Left renal pelvis (tissue), 4 donors: Measurements from ENCODE around the gene HIBCH. TPM values are rescaled to one million over a fixed set of nuclear protein-coding genes. Genes with fewer than 3 reads are reported as not detected.
"Not testable (repeated sequence)": the region's sequence is repeated elsewhere in the genome, so short reads cannot be mapped to it uniquely, and the experiment has no call there.

Source experiments
- DNase-seq, 4 donors: peaks; one replicate each; pipeline ENCODE4 v3.0.0-alpha.2; 2013; ENCODE audit warnings: low read depth in 4 of 4, low spot score in 3 of 4
- polyA plus RNA-seq, 4 donors: library from polyadenylated mRNA; unstranded; fragments of 120-200 nt; gene quantifications; one replicate each; pipeline ENCODE4 v1.2.1, GENCODE V29; 2013; ENCODE audit not compliant: insufficient read length in 4 of 4

HIBCH gene, protein sequence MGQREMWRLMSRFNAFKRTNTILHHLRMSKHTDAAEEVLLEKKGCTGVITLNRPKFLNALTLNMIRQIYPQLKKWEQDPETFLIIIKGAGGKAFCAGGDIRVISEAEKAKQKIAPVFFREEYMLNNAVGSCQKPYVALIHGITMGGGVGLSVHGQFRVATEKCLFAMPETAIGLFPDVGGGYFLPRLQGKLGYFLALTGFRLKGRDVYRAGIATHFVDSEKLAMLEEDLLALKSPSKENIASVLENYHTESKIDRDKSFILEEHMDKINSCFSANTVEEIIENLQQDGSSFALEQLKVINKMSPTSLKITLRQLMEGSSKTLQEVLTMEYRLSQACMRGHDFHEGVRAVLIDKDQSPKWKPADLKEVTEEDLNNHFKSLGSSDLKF
- 100 to 1,000 TPM in 1 of 4 donors, 10 to 100 TPM in 3; 56.1 to 101 (median 83.5) TPM for polyA plus RNA-seq

DNA sequence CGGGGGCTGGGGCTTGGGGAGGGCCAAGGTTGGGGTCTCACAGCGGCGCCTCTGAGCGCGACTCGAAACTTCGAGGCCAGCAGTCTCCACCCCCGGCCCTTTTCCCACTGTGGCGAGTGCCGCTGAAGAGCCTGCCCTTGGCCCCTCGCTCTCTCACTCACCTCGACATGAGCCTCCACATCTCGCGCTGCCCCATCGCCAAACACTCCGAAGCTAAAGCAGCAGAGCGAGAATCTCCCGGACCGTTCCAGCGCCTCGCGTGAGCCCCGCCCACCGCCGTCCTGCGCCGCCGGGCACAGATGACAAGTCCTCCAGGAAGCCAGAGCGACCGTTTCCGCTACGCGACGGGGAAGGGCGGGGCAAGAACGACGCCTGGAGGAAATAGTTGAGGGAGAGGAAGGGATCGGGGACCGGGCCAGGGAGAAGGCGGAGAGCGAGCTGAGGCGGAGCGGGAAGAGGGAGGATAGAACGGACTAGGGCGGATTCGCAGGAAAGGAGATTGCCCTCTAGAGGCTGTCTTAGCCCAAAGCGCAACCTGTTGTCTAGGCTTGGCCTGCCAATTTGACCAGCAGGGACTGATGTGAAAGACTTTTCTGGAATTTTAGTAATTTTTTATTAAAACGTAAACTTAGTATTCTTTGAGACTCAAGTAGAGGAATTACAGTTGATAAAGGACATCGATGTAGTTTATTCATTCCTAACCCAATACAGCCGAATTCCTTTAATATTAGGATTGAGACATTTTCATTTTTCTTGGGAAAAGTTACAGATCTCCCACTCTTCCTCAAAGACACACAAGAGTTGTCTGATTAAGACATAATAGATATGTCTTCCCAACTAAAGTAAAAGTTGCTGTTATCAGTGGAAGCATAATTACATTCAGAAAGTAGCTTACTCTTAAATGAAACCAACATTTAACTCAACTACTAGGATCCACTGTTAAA is at the start of gene HIBCH:
Gene HIBCH (minus strand): TSS at position 272 of the 944 bp plus-strand sequence. CDS start 76 bp downstream, at position 196.
- peak; percentile 94 to 98 (median 98) for DNase-seq

DNA sequence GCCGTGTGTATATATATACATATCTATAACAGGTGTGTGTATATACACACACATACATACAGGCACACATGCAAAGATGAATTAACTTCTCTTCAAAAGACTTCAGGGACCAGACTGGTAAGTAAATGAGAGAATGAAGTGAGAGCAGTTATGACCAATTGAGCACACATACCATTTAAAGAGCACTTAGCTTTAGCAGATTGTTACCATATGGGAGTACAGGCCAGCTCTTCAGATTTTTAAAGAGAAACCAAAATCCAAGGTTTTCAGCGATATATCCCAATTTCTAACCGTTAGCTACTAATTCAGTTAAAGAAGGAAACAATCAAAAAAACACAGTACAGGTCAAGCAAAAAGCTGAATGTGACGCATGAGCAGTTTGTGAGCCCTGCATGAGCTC is 47.5 kb upstream of the HIBCH start:
- DNase-seq: no peak

DNA sequence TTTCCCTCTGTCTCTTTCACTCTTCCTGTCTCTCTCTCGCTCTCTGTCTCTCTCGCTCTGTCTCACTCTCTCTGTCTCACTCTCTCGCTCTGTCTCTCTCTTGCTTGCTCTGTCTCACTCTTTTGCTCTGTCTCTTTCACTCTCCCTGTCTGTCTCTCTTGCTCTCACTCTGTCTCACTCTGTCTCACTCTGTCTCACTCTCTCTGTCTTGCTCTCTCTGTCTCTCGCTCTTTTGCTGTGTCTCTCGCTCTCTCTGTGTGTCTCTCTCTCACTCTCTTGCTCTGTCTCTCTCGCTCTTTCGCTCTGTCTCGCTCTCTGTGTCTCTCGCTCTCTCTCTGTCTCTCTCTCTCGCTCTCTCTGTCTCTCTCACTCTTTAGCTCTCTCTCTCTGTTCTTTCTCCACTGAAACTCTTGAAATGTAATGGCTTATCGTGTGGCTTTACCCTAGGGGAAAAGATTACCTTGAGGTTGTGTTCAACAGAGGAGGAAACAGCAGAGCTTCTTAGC is 46.7 kb upstream of the HIBCH start:
- no peak for DNase-seq

DNA sequence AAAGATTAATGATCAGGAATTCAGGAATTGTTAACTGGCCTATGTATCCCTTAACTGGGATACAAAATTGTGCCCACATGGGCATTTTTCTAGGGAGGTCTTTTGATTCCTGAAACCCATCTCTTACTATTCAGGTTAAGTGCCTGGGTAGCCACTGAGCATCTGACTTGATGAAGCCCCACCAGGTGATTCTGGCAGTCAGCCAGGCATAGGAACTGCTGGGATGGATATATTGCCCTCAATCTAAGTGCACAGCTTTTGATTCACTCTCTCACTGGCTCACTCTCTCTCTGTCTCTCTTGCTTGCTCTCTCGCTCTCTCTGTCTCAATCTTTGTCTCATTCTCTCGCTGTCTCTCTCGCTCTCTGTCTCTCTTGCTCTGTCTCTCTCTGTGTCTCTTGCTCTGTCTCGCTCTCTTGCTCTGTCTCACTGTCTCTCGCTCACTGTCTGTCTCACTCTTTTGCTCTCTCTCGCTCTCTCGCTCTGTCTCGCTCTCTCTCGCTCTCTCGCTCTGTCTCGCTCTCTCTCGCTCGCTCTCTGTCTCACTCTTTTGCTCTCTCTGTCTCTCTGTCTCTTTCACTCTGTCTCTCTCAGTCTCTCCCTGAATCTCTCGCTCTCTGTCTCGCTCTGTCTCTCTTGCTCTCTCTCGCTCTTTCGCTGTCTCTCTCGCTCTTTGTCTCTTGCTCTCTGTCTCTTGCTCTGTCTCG is 46.0 kb upstream of the HIBCH start:
- no peak for DNase-seq

DNA sequence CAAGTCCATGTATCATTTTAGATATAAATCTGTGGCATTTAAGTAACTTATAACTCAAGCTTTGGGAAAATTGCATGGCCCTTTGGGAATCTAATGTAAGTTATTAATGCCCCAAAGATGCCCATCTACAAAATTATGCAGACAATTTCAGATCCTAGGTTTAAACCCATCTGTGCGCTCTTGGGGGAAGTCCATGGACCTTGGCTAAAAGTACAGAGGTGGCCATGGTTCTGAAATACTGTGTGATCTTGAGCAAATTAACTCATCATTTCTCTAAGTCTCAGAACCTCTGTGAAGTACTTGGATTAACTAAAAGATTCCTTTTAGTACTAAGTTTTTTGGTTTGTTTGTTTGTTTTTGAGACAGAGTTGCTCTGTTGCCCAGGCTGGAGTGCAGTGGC is 43.3 kb upstream of the HIBCH start:
- no peak for DNase-seq

DNA sequence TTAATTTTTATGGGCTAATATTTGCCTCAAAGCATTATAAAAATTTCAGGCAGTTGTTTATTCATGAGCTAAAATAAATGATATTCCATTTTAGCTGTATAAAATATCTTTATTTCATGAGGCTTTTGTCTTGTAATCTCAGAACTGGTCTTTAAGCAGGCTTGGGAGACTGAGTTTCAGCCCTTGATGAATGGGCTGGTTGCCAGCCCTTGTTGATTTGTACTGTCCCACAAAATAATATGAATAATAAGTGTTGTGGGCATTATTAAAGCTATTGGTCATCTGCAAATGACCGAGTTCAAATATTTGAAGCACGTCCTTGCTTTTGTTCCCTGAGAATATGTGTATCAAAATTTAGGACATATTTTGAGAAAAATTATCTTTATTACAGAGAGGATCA is 41.9 kb upstream of the HIBCH start:
- no peak for DNase-seq

DNA sequence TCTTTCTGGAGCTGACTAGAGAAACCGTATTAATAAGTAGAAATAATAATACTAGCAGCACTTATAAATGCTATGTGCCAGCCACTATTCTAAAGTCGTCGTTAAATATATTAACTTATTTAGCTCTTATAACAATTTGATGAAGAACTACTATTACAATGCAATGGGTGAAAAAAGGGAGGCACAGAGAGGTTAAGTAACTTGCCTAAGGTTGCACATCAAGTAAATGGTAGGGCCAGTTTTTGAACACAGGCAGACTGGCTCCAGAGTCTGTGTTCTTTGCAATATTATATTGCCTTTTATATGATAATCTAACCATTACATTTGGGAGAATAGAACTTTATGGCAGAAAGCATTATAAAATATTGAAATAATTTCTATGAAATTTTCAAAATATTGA is 41.3 kb upstream of the HIBCH start:
- DNase-seq: no peak

DNA sequence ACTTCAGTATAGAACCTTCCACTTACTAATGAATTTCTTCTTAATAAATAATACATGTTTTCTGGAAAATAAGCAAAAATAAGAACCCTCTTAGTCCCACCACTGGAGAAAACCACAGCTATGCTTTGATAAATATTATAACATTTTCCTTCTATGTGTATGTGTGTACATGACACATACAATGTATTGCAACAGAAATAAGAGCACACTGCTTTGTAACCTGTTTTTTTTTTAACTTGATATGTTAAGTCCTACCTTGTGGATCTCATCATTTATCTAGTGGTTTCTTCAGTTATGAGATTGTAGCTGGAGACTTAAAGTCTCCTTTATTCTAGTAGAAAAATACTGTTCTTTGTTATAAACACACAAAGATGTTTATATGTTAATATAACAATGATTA is 40.9 kb upstream of the HIBCH start:
- DNase-seq: no peak

DNA sequence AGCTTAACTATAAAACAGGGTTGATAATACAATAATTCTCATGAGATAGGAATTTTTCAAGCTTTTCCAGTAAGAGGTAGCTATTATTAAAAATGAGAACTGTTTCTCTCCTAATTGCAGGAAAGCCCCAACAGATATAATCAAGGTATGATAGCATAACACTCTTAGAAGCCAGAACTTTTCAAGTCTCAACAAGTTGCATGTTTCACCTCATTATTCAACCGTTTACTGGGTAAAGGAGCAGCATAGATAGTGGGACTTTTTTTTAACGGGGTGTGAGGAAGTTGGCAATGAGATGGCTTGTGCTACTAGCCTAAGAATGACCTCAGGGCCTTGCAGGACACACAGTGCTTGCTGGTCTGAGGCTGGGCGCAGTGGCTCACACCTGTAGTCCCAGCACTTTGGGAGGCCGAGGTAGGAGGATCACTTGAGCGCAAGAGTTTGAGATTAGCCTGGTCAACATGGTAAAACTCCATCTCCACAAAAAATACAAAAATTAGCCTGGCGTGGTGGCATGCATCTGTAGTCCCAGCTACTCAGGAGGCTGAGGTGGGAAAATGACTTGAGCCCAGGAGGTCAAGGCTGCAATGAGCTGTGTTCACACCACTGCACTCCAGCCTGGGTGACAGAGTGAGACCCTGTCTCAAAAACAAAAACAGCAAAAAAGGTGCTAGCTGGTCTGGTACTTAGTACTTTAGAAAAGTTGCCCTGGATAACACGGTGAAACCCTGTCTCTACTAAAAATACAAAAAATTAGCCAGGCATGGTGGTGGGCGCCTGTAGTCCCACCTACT is 39.2 kb upstream of the HIBCH start:
- DNase-seq: not testable (repeated sequence)

DNA sequence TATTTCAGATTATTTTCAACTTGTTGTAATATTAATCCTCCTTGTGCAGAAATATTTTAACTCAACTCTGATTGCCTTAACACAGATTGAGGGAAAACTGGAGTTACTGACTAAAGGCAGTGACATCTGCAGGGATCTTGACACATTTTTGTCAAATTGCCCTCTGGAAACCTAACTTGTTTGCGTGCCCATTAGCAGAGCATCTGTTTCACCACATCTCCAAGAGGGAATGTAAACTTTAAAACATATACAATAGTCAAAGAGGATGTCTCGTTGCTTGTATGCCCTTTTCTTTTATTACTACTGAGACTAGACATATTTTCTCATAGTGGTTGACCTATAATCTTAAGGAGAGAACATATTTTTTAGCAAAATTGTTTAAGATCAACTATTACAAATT is 38.0 kb upstream of the HIBCH start:
- no peak for DNase-seq

DNA sequence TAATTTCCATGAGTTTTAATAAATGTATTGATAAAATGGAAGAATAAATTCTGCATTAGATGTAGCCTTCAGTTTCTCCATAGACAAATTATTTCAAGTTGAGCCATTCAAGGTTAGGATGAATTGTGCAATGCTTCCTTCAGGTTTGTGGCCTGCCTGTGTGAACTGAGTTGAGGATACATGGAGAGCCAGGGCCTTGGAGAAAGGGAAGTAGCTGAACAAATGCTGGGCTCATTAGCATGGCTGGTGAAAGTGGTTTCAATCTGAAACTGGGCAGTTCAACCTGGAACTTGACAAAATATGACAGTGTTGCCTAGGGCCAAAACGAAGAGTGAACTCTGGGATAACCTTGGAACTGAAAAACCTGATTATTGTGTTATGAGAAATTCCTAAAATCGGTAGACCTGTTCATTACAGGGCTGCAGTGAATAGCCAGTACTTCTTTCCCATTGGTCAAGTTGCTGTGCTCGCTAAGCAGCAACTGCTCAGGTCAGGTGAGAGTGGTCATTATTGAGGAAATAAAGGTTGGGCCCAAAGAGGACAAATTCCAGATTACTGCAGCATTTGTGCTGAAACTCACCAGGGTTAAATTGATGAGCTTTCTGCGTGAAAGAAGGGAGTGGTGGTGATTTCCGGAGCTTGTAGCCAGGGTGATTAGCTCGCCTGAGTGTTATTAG is 36.5 kb upstream of the HIBCH start:
- no peak for DNase-seq

DNA sequence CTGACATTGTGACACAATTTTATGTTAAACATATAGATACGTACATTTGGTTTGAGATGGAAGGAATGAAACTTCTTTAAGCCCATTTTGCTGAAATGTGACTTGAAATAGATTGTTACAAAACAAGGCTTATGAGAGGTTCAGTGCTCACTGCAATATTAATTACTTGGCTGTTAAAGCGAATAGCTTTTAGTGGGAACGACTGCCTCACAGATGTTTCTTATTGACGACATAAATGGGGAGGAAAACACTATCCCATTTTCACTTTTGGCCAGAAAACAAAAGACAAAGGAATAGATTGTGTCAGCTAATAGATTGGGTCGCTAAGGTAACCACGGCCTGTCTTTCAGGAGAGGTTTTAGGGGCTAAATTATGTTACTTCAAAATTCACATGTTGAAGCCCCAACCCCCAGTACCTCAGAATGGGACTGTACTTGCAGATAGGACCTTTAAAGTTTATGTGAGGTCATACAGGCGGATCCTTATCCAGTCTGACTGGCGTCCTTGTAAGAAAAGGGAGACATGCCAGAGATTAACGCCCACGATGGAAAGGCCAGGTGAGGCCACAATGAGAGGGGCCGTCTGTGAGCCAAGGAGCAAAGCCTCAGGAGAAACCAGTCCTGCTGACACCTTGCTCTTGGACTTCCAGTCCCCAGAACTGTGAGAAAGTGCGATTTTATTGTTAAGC is 34.5 kb upstream of the HIBCH start:
- DNase-seq: no peak

DNA sequence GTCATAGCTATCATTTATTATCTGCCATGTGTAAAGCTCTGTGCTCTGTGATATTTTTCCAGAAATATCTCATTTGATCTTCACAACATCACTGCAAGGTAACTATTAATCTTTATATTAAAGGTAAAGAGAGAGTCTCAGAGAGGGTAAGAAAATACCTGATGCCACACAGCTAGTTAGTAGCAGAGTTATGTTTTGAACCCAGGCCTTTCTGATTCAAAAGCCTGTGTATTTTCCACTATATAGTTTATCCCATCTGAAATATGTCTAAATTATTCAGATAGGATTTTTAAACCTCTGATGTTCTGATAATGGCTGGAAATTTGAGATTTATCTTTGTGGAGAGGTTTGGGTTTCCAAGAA is 33.9 kb upstream of the HIBCH start:
- DNase-seq: no peak

DNA sequence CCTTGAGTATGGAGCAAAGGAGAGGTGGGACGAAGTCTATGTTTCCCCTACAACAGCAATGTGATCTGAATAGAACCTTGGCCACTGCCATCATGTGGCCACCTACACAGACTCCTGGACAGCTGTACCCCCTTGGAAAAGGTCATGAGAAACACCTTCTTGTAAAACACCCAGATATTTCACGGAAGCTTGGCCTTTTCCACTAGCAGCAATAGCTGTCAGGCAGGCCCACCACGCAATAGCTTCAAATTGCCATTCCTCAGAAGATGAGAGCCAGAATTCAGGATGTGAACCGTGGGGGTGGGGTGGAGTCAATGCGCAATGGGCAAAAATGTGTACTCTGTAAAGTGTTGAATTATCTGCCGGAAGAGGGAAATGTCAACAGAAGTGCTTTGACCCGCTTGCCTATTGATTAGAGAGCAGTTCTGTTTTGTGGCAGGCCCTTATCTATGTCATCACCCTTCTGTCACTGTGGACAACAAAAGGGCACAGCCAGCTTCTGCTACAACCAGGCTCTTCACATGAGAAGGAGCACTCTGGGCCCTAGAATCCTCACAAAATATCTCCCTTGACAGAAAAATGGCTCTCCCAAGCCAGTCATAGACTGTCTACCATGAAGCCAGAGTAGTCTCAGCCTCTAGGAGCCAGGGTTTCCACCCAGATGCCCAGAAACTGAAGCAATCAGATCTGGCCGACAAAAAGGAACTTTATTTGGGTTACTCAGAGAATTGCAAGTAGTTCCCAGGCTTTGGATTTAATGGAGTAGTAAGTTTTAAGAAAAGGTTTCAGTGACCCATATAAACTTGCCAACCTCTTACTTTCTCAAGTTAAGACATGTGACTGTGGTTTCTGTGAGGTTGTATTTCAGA is 33.3 kb upstream of the HIBCH start:
- DNase-seq: no peak

DNA sequence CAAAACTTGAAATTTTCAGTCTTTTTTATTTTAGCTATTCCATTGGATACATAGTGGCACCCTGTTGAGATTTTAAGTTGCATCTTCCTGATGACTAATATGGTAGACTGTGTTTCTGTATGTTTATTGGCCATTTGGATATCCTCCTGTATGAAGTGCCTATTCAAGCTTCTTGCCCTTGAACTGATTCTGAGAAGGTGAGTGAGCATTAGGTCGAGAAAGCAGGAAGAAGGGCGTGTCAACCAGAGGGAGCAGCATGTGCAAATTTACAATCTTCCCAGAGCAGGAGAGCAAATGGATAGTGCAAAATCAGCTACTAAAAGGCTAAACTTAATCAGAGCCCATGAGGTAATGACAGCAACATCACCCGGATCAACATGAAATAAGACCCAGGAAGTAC is 32.3 kb upstream of the HIBCH start:
- DNase-seq: no peak

DNA sequence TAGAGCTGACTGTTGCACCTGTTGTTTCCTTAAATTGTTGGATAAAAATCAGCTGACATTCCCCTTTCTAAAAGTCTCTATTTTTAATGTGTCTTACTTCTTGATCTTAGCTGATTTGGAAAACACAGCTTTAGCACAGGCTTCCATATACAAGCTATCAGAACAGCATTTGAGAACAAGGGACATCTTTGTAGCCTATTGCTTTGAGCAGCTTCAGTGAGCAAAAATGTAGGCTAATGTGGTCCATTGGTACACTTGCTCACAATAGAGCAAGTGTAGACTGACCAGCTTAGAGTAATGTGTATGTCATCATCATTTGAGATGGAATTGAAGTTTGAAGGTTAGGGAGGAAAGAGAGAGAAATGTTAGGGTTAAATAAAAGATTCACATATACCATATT is 30.7 kb upstream of the HIBCH start:
- DNase-seq: no peak

DNA sequence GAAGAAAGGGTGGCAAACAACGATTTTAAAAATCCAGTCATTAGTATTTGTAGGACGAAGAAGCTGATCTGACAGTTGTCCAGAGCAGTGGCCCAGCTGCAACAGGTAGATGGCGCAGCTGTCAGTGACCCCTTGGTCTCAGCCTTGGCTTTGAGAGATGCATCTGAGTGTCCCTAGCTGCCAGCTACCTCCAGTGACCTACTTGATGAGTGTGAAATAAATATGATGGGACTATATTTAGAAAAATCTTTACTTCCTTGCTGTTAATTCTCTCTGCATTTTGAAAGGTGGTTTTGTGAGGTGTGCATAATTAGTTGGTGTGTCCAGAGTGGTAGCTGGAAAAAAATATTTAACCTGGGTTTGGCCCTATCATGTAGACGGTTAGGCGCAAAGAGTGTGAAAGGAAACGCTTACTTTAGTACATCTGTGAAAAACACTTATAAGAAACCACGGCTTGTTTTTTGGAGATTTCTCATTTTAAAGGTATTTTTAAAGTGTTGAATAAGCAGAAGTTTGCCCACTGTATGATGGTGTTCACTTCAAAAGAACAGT is 24.7 kb upstream of the HIBCH start:
- no peak for DNase-seq
